NT2/D1 (cell line): ENCODE results near the gene EXOC5.

ENCODE experiments used
- YY1 ChIP-seq: IDR thresholded peaks from 2 replicates; pipeline ENCODE4 v1.6.1; 2011; ENCODE audit not compliant: insufficient read length, insufficient read depth
- ZNF274 ChIP-seq: IDR thresholded peaks from 2 replicates; pipeline ENCODE4 v1.6.1; 2011; ENCODE audit warnings: mild to moderate bottlenecking, low read depth, low read length

DNA sequence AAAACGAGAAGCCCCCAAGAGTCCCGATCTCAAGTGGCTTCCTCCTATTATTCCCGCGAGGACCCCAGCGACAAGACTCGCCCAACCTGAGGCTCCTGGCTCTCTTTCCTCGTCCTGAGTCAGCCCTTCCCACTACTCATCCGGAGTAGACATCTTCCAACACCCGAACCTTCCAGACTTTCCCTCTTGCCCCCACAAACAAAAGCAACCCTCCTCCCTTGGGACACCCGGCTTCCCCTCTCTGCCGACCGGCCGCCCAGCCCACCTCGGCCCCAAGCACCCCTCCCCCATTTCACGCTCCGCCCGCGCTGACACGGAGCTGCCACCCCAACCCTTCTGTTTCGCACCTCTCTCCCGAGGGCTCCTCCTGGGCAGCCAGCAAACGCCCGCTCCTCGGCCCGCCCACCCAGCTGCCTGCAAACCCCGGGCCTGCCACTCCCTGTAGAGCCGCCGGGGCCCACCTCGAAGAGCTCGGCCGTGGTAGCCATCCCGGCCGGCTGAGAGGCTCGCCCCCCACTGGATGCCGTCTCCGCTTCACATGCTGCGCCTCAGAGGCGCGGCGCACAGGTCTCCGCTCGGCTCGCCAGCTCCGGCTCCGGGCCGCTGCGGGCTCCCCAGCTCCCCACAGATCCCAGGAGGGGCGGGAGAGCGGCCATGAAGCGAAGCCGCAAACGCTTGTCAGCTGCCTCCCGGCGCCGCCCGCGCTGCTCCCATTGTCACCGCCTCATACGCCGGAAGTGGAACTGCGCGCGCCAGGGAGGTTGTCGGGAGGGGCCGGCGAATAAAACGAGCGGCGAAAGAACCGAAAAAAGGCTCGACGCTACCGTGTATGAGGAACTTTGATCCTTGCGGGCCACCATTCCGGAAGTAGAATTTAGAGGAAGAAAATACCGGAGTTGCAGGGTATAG lies at the start of gene EXOC5, which contains the start of gene AP5M1:
- no peak for TF ChIP-seq YY1
- no peak for TF ChIP-seq ZNF274
